HCT116 (cell line): Measurements from ENCODE around the gene RAPGEF2. TPM values are rescaled to one million over a fixed set of nuclear protein-coding genes. Genes with fewer than 3 reads are reported as not detected.

Experiments used
- ATAC-seq: fragments of 200-7000 bp; cut with Tn5 transposase; 2 replicates; pipeline ENCODE4 v1.9.1; 2020; ENCODE audit warnings: mild to moderate bottlenecking, moderate library complexity
- BruUV-seq: library from RNA; stranded (reverse); fragments of 400-500 nt; replicated peaks from 2 replicates; lab custom pipeline; 2021; lab: Mats Ljungman, UMichigan
- CTCF ChIA-PET: fragments of 300-600 bp; sonication (Branson Sonifier 250); formaldehyde crosslinking; loops from one replicate; lab custom pipeline; 2021; ENCODE audit warnings: antibody characterized with exemption; lab: Charles Lee
- POLR2A ChIA-PET: fragments of 300-600, 350-600 bp; sonication (Branson Sonifier 250); formaldehyde crosslinking; loops from one replicate; lab custom pipeline; 2021; ENCODE audit warnings: antibody characterized with exemption; lab: Charles Lee
- RAD21 ChIA-PET, 2 experiments: fragments of 300-600 bp; sonication (Branson Sonifier 250); formaldehyde crosslinking; loops; one replicate each; lab custom pipeline; 2023; ENCODE audit warnings: low total read pairs in 2 of 2; ENCODE audit not compliant: uncharacterized antibody in 2 of 2, unreplicated experiment in 2 of 2, low non-redundant PET in 1 of 2; lab: Charles Lee
- DNase-seq: peaks from one replicate; pipeline ENCODE4 v3.0.0-alpha.2; 2010; ENCODE audit warnings: low read depth, low spot score
- H2AFZ ChIP-seq: fragments of 200-600 bp; shearing (Covaris generic), sonication (generic); 2 replicates; pipeline ENCODE4 v1.6.1; 2017; ENCODE audit warnings: low read depth, mixed run types, mixed read lengths, antibody characterized with exemption, low read length; ENCODE audit not compliant: poor library complexity, severe bottlenecking
- H3K27ac ChIP-seq: 2 replicates; pipeline ENCODE4 v1.5.1; 2012; ENCODE audit warnings: low read depth, low read length
- H3K27me3 ChIP-seq: fragments of 200-600 bp; sonication (generic); 2 replicates; pipeline ENCODE4 v1.6.1; 2016; ENCODE audit warnings: mixed run types, low read length, mixed read lengths; ENCODE audit not compliant: insufficient read depth
- H3K36me3 ChIP-seq, 2 experiments: fragments of 200-500 bp in 1 of 2; fragments of 200-600 bp in 1 of 2; sonication (Bioruptor generic) in 1 of 2; sonication (generic) in 1 of 2; 2 replicates each; pipeline versions ENCODE4 v1.5.1 to v1.6.1; 2014 to 2016; ENCODE audit warnings: low read length in 2 of 2, inconsistent platforms in 1 of 2, mixed read lengths in 1 of 2, mixed run types in 1 of 2; ENCODE audit not compliant: insufficient read depth in 2 of 2, control insufficient read depth in 1 of 2
- H3K4me1 ChIP-seq, 2 experiments: fragments of 200-600 bp in 1 of 2; sonication (generic) in 1 of 2; 2 replicates each; pipeline versions ENCODE4 v1.5.1 to v1.6.1; 2012 to 2017; ENCODE audit warnings: low read length in 2 of 2, inconsistent platforms in 1 of 2, mild to moderate bottlenecking in 1 of 2, mixed read lengths in 1 of 2, mixed run types in 1 of 2, moderate library complexity in 1 of 2; ENCODE audit not compliant: insufficient read depth in 2 of 2, control insufficient read depth in 1 of 2
- H3K4me2 ChIP-seq: fragments of 200-600 bp; sonication (generic); 2 replicates; pipeline ENCODE4 v1.6.1; 2017; ENCODE audit warnings: mixed run types, low read length, mixed read lengths
- H3K4me3 ChIP-seq, 2 experiments: fragments of 200-600 bp in 1 of 2; sonication (generic) in 1 of 2; replicated peaks in 1 of 2; 2 replicates each; pipeline ENCODE4 v1.5.1; 2011 to 2016; ENCODE audit warnings: low read length in 2 of 2, control low read depth in 1 of 2, low read depth in 1 of 2, mild to moderate bottlenecking in 1 of 2, mixed read lengths in 1 of 2, mixed run types in 1 of 2
- H3K79me2 ChIP-seq: fragments of 200-600 bp; sonication (generic); 2 replicates; pipeline ENCODE4 v1.6.1; 2017; ENCODE audit warnings: mild to moderate bottlenecking, mixed run types, low read length, moderate library complexity, mixed read lengths; ENCODE audit not compliant: insufficient read depth
- H3K9ac ChIP-seq: fragments of 200-600 bp; sonication (generic); 2 replicates; pipeline ENCODE4 v1.6.1; 2016; ENCODE audit warnings: low read length, mixed read lengths
- H3K9me2 ChIP-seq: fragments of 200-600 bp; sonication (generic), shearing (Covaris generic); 2 replicates; pipeline ENCODE4 v1.6.1; 2017; ENCODE audit warnings: mixed run types, mild to moderate bottlenecking, moderate library complexity; ENCODE audit not compliant: insufficient read depth
- H3K9me3 ChIP-seq, 2 experiments: fragments of 200-500 bp in 1 of 2; fragments of 200-600 bp in 1 of 2; sonication (Bioruptor generic) in 1 of 2; sonication (generic) in 1 of 2; 2 replicates each; pipeline ENCODE4 v1.6.1; 2014 to 2017; ENCODE audit warnings: low read length in 2 of 2, mixed read lengths in 2 of 2, inconsistent platforms in 1 of 2, low read depth in 1 of 2, mild to moderate bottlenecking in 1 of 2, mixed run types in 1 of 2, moderate library complexity in 1 of 2; ENCODE audit not compliant: control insufficient read depth in 1 of 2, insufficient read depth in 1 of 2
- H4K20me1 ChIP-seq: fragments of 200-600 bp; sonication (generic), shearing (Covaris generic); 2 replicates; pipeline ENCODE4 v1.6.1; 2017; ENCODE audit warnings: mixed run types, mild to moderate bottlenecking, moderate library complexity; ENCODE audit not compliant: insufficient read depth
- CBX3 ChIP-seq: IDR thresholded peaks from 2 replicates; pipeline ENCODE4 v1.6.1; 2012; ENCODE audit warnings: low read depth
- CTCF ChIP-seq, 3 experiments: fragments of 200-600 bp in 1 of 3; sonication (generic) in 1 of 3; IDR thresholded peaks in 2 of 3; conservative IDR thresholded peaks in 1 of 3; 2 replicates each; pipeline ENCODE4 v1.5.1; 2012 to 2017; ENCODE audit warnings: low read depth in 2 of 3, low read length in 2 of 3, antibody characterized with exemption in 1 of 3, borderline replicate concordance in 1 of 3, control low read depth in 1 of 3, mild to moderate bottlenecking in 1 of 3, mixed read lengths in 1 of 3, mixed run types in 1 of 3, moderate library complexity in 1 of 3; ENCODE audit not compliant: insufficient read depth in 1 of 3
- EGR1 ChIP-seq: IDR thresholded peaks from 2 replicates; pipeline ENCODE4 v1.6.1; 2012; ENCODE audit warnings: low read depth
- ELF1 ChIP-seq: IDR thresholded peaks from 2 replicates; pipeline ENCODE4 v1.6.1; 2012; ENCODE audit warnings: low read depth, borderline replicate concordance
- EZH2 ChIP-seq: fragments of 200-600 bp; sonication (generic); IDR thresholded peaks from 2 replicates; pipeline ENCODE4 v1.6.1; 2017; ENCODE audit warnings: antibody characterized with exemption, mixed run types
- EZH2phosphoT487 ChIP-seq: fragments of 200-600 bp; IDR thresholded peaks from 2 replicates; pipeline ENCODE4 v1.6.1; 2018; ENCODE audit warnings: antibody characterized with exemption, borderline replicate concordance
- FOSL1 ChIP-seq: IDR thresholded peaks from 2 replicates; pipeline ENCODE4 v1.6.1; 2012; ENCODE audit warnings: low read depth
- JUND ChIP-seq: IDR thresholded peaks from 2 replicates; pipeline ENCODE4 v1.6.1; 2012
- POLR2A ChIP-seq: IDR thresholded peaks from 2 replicates; pipeline ENCODE4 v1.7.0; 2011; ENCODE audit warnings: borderline replicate concordance; ENCODE audit not compliant: insufficient read depth, insufficient read length; ENCODE audit errors: extremely low read depth
- POLR2AphosphoS5 ChIP-seq: IDR thresholded peaks from 2 replicates; pipeline ENCODE4 v1.6.1; 2011; ENCODE audit warnings: mild to moderate bottlenecking, low read depth, low read length, moderate library complexity
- SIN3A ChIP-seq: IDR thresholded peaks from 2 replicates; pipeline ENCODE4 v1.6.1; 2012; ENCODE audit warnings: low read depth
- SRF ChIP-seq: IDR thresholded peaks from 2 replicates; pipeline ENCODE4 v1.6.1; 2012; ENCODE audit warnings: low read depth
- TCF7L2 ChIP-seq: IDR thresholded peaks from 2 replicates; pipeline ENCODE4 v1.7.0; 2011; ENCODE audit warnings: borderline replicate concordance, inconsistent platforms; ENCODE audit not compliant: insufficient read depth, insufficient read length; ENCODE audit errors: extremely low read depth
- YY1 ChIP-seq: IDR thresholded peaks from 2 replicates; pipeline ENCODE4 v1.6.1; 2011; ENCODE audit warnings: low read length, low read depth, moderate library complexity, mild to moderate bottlenecking; ENCODE audit not compliant: insufficient replicate concordance; ENCODE audit errors: extremely low read depth
- ZBTB33 ChIP-seq: IDR thresholded peaks from 2 replicates; pipeline ENCODE4 v1.6.1; 2011; ENCODE audit warnings: mild to moderate bottlenecking, low read length, moderate library complexity; ENCODE audit not compliant: insufficient replicate concordance; ENCODE audit errors: extremely low read depth
- ZNF274 ChIP-seq: fragments of 200-500 bp; sonication (Bioruptor generic); IDR thresholded peaks from 2 replicates; pipeline ENCODE4 v1.6.1; 2014; ENCODE audit warnings: mild to moderate bottlenecking, low read depth, low read length, inconsistent platforms
- intact Hi-C: fragments of 100-400 bp; cut with micrococcal nuclease; formaldehyde crosslinking; loops from 2 replicates; pipeline ENCODE4 v1.10.0; 2022
- total RNA-seq: library from RNA; stranded (reverse); gene quantifications from one replicate; pipeline ENCODE4 v1.2.1, GENCODE V29; 2021; ENCODE audit not compliant: unreplicated experiment
- TF ChIP-seq, protein P1 (sequence below): IDR thresholded peaks from 2 replicates; pipeline ENCODE4 v1.6.1; 2012; ENCODE audit warnings: low read depth

Gene RAPGEF2
- total RNA-seq, 1 experiment from 2014 or later = 21.2 TPM

- Histone ChIP-seq H3K9me2 (no peaks in the 10 kb centered on the region), H3K4me2 (no peak overlapping the region), H3K27me3 (no peaks in the 10 kb centered on the region), H3K27ac (no peak overlapping the region), H3K9ac (no peak overlapping the region), H3K4me1 (peaks cover 3 to 5% of the 10 kb centered on the region in 2 experiments; a peak in 1 of 4 replicates), H3K4me3 (no peak overlapping the region), H4K20me1 (no peaks in the 10 kb centered on the region), H2AFZ (no peak overlapping the region), H3K79me2 (peaks cover 6% of the 10 kb centered on the region; the same call in 1 of the 2 replicates), H3K9me3 (no peaks in the 10 kb centered on the region), H3K36me3 (no peaks in the 10 kb centered on the region)
- no peak for ATAC-seq
- ChIA-PET RAD21 (no interaction called here), POLR2A (no interaction called here), CTCF (no interaction called here)
- no TSS peak for BruUV-seq
- DNase-seq = no peak
- TF ChIP-seq TCF7L2 (no peak), SIN3A (no peak), JUND (no peak), POLR2A (no peak), POLR2AphosphoS5 (no peak), YY1 (no peak), ZNF274 (no peak), EZH2 (no peak), EZH2phosphoT487 (no peak), CBX3 (no peak), EGR1 (no peak), ELF1 (no peak), ZBTB33 (no peak), CTCF (IDR thresholded peaks at IDR 0.05 in 2 of 3, conservative IDR thresholded peaks at IDR 0.05 in 1 of 3; ENCODE audit: borderline replicate concordance in 1 of 3, insufficient read depth in 1 of 3, low read depth in 2 of 3, low read length in 2 of 3) (no peak), SRF (no peak), FOSL1 (no peak)
- TF ChIP-seq, protein P1, sequence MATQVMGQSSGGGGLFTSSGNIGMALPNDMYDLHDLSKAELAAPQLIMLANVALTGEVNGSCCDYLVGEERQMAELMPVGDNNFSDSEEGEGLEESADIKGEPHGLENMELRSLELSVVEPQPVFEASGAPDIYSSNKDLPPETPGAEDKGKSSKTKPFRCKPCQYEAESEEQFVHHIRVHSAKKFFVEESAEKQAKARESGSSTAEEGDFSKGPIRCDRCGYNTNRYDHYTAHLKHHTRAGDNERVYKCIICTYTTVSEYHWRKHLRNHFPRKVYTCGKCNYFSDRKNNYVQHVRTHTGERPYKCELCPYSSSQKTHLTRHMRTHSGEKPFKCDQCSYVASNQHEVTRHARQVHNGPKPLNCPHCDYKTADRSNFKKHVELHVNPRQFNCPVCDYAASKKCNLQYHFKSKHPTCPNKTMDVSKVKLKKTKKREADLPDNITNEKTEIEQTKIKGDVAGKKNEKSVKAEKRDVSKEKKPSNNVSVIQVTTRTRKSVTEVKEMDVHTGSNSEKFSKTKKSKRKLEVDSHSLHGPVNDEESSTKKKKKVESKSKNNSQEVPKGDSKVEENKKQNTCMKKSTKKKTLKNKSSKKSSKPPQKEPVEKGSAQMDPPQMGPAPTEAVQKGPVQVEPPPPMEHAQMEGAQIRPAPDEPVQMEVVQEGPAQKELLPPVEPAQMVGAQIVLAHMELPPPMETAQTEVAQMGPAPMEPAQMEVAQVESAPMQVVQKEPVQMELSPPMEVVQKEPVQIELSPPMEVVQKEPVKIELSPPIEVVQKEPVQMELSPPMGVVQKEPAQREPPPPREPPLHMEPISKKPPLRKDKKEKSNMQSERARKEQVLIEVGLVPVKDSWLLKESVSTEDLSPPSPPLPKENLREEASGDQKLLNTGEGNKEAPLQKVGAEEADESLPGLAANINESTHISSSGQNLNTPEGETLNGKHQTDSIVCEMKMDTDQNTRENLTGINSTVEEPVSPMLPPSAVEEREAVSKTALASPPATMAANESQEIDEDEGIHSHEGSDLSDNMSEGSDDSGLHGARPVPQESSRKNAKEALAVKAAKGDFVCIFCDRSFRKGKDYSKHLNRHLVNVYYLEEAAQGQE = no peak
- intact Hi-C loops = no loop called here
These were observed 41.3 kb downstream of the RAPGEF2 start for GRCh38 chr4:159144112-159144694.
